GM19452 (cell line): ENCODE measurements around the gene PBLD.
A peak's percentile ranks its signal among the peaks of the same experiment; 100 is the strongest.

Source experiments
- ATAC-seq: cut with Tn5 transposase; IDR thresholded peaks from one replicate; pipeline ENCODE4 v1.9.1; 2021; ENCODE audit not compliant: unreplicated experiment

Gene PBLD

GRCh38 chr10:68332259-68333057 lies at the start of gene PBLD:
TSS of gene PBLD (minus strand) at chr10:68332928. CDS start at chr10:68306844, 26,084 bp downstream.
- ATAC-seq, result peak; percentile 22

- no peak for ATAC-seq
Measured at GRCh38 chr10:68371604-68372003, 38.9 kb upstream of the PBLD start.

DNA sequence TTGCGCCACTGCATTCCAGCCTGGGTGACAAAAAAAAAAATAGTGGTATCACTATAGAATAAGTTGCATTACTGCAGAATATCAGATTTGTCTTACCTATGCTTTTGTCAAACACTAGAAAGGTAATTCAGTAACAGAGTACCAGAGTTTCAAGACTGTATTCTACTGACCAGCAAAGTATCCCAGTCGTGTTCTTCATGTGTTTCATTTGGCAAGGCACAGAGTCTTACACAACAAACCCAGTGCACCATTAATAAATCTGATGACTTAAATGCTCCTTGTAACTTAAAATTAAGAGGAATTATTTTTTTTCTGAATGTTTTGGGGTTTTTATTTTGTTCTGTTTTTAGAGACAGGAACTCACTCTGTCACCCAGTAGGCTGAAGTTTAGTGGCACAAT lies 34.4 kb upstream of the PBLD start:
- no peak for ATAC-seq

GRCh38 chr10:68366600-68366999 lies 33.9 kb upstream of the PBLD start:
- ATAC-seq, result no peak

GRCh38 chr10:68365611-68366010 lies 32.9 kb upstream of the PBLD start:
- ATAC-seq, result no peak

GRCh38 chr10:68364101-68364886 lies 31.6 kb upstream of the PBLD start:
- ATAC-seq, result no peak

DNA sequence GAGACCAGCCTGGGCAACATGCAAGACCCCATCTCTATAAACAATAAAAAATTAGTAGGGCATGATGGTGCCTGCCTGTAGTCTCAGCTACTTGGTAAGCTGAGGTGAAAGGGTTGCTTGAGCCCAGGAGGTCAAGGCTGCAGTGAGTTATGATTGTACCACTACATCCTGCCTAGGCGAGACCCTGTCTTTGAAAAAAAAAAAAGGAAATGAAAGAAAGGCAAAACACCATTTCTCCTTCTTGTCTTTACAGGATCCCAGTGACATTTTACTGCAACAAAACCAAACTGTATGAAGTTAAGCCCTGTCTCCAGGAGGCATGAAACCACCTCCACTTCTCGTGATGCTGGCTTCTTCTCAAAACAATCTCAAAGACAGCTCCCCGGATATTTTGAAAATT lies 29.9 kb upstream of the PBLD start:
- ATAC-seq, result no peak

DNA sequence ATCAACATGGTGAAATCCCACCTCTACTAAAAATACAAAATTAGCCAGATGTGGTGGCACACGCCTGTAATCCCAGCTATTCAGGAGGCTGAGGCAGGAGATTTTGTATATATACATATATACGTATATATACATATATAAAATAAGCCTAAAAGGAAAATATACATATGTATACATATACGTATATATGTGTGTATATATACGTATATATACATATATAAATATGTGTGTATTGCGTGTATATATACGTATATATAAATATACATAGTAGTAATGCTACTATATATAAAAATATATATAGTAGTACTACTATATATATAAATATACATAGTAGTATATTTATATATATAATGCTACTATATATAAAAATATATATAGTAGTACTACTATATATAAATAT lies 26.5 kb upstream of the PBLD start:
- no peak for ATAC-seq

GRCh38 chr10:68353537-68353936 lies 20.8 kb upstream of the PBLD start:
- ATAC-seq, result no peak

DNA sequence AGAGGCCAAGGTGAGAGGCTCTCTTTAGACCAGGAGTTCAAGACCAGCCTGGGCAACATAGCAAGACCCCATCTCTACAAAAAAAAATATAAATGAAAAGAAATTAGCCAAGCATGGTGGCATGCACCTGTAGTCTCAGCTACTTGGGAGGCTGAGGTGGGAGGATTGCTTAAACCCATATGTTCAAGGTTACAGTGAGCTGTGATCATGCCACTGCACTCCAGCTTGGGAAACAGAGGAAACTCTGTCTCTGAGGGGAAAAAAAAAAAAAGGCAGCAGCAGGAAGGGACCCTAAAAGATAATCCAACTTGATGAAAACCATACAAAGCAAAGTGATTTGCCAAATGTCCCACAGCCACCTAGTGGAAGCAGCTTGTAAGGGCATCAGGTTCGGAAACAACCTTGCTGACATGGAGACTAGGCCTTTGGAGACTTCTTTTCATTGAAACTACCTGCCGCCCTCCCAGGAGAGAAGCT lies 15.6 kb upstream of the PBLD start:
- no peak for ATAC-seq

GRCh38 chr10:68346774-68347173 lies 14.0 kb upstream of the PBLD start:
- no peak for ATAC-seq

- no peak for ATAC-seq
Measured at GRCh38 chr10:68345621-68346020, 12.9 kb upstream of the PBLD start.

GRCh38 chr10:68342909-68343516 lies 10.3 kb upstream of the PBLD start:
- no peak for ATAC-seq

GRCh38 chr10:68340358-68341080 lies 7.8 kb upstream of the PBLD start:
- no peak for ATAC-seq

DNA sequence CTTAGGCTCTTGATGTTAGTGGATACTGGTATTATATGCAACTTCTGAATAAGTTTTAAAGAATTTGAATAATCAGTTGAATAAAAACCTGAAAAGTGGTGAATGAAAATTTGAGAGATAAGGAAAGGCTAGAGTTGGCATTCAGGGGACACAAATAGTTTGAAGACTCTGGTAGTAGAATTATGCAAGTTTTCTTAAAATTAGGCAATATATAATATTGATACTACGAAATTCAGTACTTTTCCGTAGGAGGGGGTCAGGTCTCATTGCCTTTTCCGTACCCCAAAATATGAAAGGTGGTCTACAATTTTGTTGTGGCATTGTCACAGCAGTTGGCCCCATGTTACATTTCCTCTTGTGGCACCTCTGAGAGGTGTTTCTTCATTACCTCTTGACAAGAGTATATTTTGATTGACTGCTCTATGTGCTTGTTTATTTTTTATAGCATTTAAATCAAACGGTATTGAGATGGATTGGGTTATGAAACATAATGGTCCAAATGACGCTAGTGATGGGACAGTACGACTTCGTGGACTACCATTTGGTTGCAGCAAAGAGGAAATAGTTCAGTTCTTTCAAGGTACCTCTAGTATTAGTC lies 4.1 kb upstream of the PBLD start:
- ATAC-seq, result no peak

- ATAC-seq, result no peak
Measured at GRCh38 chr10:68334672-68335467, 2.1 kb upstream of the PBLD start.

DNA sequence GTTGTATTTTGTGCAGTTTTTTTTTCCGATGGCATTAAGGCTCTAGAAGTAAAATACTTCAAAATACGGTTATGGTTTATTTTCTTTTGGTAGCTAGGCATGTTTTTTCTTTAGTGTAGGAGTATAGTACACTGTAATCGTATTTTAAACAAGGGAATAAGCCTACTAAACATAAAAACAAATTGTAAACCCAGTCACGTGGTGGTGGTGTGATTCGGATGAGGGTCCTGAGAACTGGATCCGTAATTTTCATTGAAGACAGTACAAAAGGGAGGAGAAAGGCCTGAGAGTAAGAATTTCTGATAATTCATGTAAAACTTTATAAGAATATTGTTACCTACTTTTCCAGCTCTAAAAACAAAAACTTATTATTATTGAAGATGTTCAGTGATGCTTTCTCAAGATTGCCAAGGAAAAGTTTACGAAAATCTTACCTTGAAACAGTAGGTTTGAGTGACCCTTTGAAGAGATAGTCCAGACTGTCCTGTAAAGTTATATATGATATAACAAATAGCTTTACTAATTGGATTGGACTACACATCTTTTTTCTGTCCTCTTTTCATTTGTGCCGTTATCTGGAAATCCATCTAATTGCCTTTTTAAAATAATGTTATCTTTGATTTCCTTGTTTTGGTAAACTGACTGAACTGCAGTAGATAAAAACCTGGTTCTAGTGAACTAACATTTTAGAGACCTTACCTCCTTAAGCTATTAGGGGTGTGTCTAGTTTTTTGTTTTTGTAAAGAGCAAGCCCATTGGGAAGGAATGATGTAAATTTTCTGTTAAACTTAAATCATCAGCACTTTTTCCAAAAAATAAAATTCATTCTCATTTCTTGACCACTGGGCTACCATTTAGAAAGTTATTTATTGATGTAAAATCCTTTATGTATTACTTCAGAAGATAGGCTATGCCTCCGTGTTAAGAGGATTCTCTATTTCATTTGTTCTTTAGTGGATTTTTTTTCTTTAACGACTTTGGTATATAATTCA lies 1.0 kb upstream of the PBLD start:
- ATAC-seq, result no peak

DNA sequence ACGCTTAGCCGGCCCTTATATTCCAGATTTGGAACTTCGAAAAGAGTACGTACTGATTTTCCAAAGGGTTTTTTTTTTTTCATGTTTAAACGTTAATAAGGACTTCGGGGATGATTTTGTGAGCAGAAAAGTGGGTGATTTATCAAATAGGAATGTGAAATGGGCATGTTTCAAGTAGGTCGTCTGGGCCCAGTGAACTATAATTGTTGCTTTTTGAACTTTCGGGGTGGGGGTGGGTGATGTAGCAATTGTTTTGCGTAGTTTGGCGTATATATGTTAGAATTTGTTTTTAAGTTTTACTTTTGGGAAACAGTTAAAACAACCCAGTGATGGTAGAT lies 299 bp upstream of the PBLD start:
- ATAC-seq, result no peak
